Measurements from ENCODE around the gene MOB1A.

MOB1A gene

DNA sequence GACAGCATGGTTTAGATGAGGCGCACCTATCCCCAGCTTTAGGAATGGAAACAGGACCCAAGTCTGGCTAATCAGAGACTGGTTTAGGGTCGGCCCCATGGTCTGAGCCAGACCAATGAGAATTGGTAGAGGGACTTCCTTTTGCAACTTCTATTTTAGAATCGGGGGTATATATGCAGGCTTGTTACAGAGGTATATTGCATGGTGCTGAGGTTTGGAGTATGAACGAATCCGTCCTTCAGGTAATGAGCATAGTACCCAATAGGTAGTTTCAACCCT is 29.5 kb downstream of the MOB1A start:
- no peak overlapping the region for H3K27ac Mint-ChIP-seq
- no peaks in the 10 kb centered on the region for H3K9me3 Mint-ChIP-seq
- DNase-seq: no peak
- peaks cover 4% of the 10 kb centered on the region for H3K4me1 Mint-ChIP-seq
- peaks cover 8% of the 10 kb centered on the region for H3K27me3 Mint-ChIP-seq (ENCODE audit: low read depth, poor library complexity)
- H3K4me3 Mint-ChIP-seq: no peak overlapping the region
- peaks cover 16% of the 10 kb centered on the region for H3K36me3 Mint-ChIP-seq (ENCODE audit: low read depth)
- TF ChIP-seq, protein P1, sequence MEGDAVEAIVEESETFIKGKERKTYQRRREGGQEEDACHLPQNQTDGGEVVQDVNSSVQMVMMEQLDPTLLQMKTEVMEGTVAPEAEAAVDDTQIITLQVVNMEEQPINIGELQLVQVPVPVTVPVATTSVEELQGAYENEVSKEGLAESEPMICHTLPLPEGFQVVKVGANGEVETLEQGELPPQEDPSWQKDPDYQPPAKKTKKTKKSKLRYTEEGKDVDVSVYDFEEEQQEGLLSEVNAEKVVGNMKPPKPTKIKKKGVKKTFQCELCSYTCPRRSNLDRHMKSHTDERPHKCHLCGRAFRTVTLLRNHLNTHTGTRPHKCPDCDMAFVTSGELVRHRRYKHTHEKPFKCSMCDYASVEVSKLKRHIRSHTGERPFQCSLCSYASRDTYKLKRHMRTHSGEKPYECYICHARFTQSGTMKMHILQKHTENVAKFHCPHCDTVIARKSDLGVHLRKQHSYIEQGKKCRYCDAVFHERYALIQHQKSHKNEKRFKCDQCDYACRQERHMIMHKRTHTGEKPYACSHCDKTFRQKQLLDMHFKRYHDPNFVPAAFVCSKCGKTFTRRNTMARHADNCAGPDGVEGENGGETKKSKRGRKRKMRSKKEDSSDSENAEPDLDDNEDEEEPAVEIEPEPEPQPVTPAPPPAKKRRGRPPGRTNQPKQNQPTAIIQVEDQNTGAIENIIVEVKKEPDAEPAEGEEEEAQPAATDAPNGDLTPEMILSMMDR (IDR thresholded peaks at IDR 0.05): no peak

DNA sequence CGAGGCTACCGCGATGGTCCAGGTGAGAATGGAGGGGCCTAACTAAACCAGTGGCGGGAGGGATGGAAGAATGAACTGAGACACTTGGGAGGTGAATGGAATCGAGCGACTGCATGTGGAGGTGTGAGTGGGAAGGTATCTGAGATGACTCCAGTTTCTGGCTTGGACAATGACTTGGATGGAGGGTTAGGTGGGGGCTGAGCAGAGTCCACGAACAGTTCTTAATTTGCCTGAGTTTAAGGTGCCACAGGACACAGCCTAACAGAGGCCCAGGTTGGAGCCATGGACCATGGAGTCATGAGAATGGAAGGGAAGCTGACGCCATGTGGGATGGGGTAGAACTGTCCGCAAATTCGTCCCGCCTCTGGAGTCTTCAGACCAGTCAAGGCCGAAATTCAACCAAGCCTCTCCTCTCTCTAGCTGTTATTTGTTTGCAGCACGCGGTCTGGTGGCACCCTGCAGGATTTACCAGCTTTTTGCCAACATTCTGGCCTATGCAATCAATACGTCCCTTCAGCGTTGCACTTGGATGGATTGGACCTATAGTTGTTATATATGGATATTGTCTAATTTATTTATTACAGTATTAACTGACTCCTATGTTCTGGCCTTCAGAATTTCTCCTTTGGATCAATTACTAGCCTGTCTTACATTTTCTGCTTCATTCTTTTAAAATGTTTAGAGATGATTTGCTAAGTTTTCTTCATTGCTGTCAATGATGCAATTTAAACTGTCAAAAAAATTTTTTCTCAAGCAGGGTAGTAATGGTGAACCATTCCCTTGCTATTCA is 30.0 kb downstream of the MOB1A start:
- peaks cover 4% of the 10 kb centered on the region for H3K4me1 Mint-ChIP-seq
- H3K9me3 Mint-ChIP-seq: no peaks in the 10 kb centered on the region
- TF ChIP-seq, protein P1 (IDR thresholded peaks at IDR 0.05): no peak
- H3K27ac Mint-ChIP-seq: no peak overlapping the region
- no peak overlapping the region for H3K4me3 Mint-ChIP-seq
- H3K36me3 Mint-ChIP-seq (ENCODE audit: low read depth): peaks cover 14% of the 10 kb centered on the region
- no peak for DNase-seq
- H3K27me3 Mint-ChIP-seq (ENCODE audit: low read depth, poor library complexity): peaks cover 8% of the 10 kb centered on the region

DNA sequence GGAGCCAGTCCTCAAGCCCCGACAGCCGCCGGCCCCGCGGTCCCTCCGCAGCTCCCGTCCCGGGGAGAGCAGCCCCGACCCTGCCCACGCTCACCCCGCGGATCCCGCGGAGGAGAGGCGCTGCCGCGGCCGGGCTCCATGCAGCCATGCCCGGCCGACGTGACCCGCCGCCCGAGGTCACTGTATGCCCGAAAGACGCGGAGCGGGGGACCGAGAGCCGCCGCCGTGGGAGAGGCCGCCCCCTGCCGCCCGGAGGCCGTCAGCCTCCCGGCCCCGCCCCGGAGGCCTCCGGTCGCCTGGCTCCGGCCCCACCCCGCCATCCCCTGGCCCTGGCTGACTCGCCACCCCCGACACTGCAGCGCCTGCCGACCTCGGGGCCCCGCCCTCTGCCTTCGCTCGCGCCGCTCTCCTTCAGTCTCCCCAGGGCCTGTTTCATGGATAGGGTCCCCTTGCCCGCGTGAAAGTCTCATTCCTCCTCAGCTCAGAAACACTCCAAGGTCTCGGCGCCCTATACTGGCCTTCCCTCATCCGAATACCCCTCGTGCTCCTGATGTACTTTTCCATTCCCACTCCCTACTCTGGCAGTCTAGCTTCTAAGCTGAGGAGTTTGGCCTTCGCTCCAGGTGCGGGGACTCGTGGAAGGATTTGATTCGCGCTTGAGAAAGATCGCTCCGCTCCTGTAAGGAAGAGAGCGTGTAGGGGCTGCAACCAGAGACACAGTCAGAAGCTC is 30.8 kb downstream of the MOB1A start, which contains the start of gene BOLA3:
BOLA3 (minus strand) TSS at position 186 of the 730 bp plus-strand sequence; CDS start at position 148, 38 bp downstream.
- Mint-ChIP-seq H3K4me3 (no peak within 1 kb of the TSS), H3K4me1 (peaks cover 4% of the 10 kb centered on the region), H3K9me3 (no peaks in the 10 kb centered on the region), H3K36me3 (ENCODE audit: low read depth) (peaks cover 10% of the 10 kb centered on the region), H3K27me3 (ENCODE audit: low read depth, poor library complexity) (peaks cover 8% of the 10 kb centered on the region), H3K27ac (no peak within 1 kb of the TSS)
- TF ChIP-seq, protein P1 (IDR thresholded peaks at IDR 0.05): peak; percentile 50
- peak; percentile 93 for DNase-seq

DNA sequence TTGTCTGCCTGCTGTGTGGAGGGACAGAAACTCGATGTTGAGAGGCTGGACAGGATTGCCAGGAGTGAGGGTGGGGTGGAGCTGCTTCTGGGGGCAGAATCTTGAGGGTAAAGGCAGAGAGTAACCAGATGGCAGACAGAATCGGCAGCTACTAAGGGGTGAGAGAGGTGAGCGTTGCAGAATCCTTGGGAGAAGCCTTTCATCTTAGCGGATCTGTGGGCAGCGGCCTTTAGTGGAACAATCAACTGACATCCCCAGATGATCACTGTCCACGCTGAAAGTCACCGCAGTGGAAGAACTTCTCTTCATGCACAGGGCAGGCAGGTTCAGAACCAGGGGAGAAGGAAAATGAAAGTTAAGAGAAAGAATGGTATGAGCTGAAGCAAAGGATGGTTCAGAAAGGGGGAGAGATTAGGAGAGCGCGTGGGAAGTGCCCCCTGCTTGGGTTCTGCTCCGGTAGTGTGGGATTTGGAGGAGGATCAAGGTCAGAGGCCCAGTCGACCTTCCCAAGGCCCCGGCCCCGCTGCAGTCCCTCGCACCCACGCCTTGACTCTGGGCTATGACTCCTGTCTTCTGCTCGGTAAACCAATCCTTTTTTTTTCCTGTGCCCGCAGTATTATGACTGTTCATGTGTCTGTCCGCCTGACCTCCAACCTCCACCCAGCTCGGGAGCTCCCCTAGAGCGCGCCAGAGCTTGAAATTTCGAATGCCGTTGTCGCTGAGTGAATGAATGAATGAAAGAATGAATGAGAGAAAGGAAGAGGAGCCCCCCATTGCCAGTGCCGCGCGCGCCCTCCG is 31.6 kb downstream of the MOB1A start:
- peaks cover 8% of the 10 kb centered on the region for H3K27me3 Mint-ChIP-seq (ENCODE audit: low read depth, poor library complexity)
- DNase-seq: no peak

DNA sequence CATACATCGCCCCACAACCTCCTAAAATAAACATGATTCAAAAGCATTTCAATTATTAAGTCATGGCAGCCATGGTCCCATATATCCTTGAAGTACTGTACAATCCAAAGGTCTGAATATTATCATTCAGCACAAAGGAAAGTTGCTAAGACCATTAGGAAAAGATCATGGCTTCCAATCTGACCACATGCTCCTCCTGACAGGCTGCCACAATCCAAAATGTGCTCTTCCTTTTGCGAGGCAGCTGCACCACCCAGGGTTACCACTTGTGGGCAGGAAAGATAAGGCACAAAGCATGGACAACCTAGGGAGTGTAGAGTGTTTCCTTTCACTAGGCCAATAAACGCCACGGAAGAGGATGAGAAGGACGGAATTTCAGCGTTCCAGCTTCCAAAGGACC is 36.3 kb downstream of the MOB1A start:
- H3K9me3 Mint-ChIP-seq: no peaks in the 10 kb centered on the region
- TF ChIP-seq, protein P1 (IDR thresholded peaks at IDR 0.05): peak; percentile 26
- H3K36me3 Mint-ChIP-seq (ENCODE audit: low read depth): peaks cover 20% of the 10 kb centered on the region
- DNase-seq: no peak
- peaks cover 6% of the 10 kb centered on the region for H3K4me1 Mint-ChIP-seq
- H3K27me3 Mint-ChIP-seq (ENCODE audit: low read depth, poor library complexity): no peaks in the 10 kb centered on the region
- H3K4me3 Mint-ChIP-seq: no peak overlapping the region
- H3K27ac Mint-ChIP-seq: no peak overlapping the region

More for the DNA sequence above, 31.6 kb downstream of the MOB1A start:
- H3K27ac Mint-ChIP-seq: no peak overlapping the region
- H3K4me1 Mint-ChIP-seq: peaks cover 10% of the 10 kb centered on the region
- H3K36me3 Mint-ChIP-seq (ENCODE audit: low read depth): peaks cover 16% of the 10 kb centered on the region
- no peak overlapping the region for H3K4me3 Mint-ChIP-seq
- TF ChIP-seq, protein P1 (IDR thresholded peaks at IDR 0.05): no peak
- H3K9me3 Mint-ChIP-seq: no peaks in the 10 kb centered on the region
